Tibial nerve (tissue), 4 donors: ENCODE data around the gene RNF130.

Experiments
- EP300 ChIP-seq, 2 donors: sonication (generic); formaldehyde crosslinking; IDR thresholded peaks; one replicate each; pipeline ENCODE4 v1.6.1; 2017; ENCODE audit warnings: antibody characterized with exemption in 2 of 2, mild to moderate bottlenecking in 1 of 2
- POLR2A ChIP-seq, 2 donors: fragments of 450-650 bp; IDR thresholded peaks; one replicate each; pipeline ENCODE4 v1.6.1; 2017; ENCODE audit warnings: antibody characterized with exemption in 2 of 2, mild to moderate bottlenecking in 2 of 2, moderate library complexity in 2 of 2
- TF ChIP-seq, protein P1 (sequence below), 5 experiments: fragments of 200-600 bp in 3 of 5; fragments of 450-650 bp in 2 of 5; sonication (generic) in 3 of 5; IDR thresholded peaks; one replicate each; pipeline ENCODE4 v1.5.1; 2016 to 2019; ENCODE audit warnings: antibody characterized with exemption in 5 of 5, mild to moderate bottlenecking in 3 of 5, moderate library complexity in 2 of 5

DNA sequence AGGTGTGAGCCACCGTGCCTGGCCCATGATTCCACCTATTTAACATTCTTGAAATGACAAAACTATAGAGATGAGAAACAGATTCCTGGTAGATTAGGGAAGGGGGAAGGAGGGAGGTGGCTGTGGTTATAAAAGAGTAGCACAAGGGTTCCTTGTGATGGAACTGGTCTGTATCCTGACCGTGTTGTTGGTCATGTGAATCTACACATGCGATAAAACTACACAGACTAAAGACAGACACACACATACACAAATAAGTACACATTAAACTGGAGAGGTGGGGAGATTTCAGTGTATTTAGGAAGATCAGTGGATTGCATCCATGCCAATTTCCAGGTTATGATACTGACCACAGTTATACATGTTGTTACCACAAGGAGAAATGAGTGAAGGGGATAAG, 60.9 kb downstream of the RNF130 start:
- TF ChIP-seq POLR2A (IDR thresholded peaks at IDR 0.05) (no peak), EP300 (IDR thresholded peaks at IDR 0.05) (no peak)
- TF ChIP-seq, protein P1, sequence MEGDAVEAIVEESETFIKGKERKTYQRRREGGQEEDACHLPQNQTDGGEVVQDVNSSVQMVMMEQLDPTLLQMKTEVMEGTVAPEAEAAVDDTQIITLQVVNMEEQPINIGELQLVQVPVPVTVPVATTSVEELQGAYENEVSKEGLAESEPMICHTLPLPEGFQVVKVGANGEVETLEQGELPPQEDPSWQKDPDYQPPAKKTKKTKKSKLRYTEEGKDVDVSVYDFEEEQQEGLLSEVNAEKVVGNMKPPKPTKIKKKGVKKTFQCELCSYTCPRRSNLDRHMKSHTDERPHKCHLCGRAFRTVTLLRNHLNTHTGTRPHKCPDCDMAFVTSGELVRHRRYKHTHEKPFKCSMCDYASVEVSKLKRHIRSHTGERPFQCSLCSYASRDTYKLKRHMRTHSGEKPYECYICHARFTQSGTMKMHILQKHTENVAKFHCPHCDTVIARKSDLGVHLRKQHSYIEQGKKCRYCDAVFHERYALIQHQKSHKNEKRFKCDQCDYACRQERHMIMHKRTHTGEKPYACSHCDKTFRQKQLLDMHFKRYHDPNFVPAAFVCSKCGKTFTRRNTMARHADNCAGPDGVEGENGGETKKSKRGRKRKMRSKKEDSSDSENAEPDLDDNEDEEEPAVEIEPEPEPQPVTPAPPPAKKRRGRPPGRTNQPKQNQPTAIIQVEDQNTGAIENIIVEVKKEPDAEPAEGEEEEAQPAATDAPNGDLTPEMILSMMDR (IDR thresholded peaks at IDR 0.05), result no peak
